ENCODE measurements around the gene KCNMB3.
"Not testable (repeated sequence)": the region's sequence is repeated elsewhere in the genome, so short reads cannot be mapped to it uniquely, and the experiment has no call there.

GRCh38 chr3:179218213-179218612 lies 32.7 kb downstream of the KCNMB3 start:
- TF ChIP-seq CTCF (IDR thresholded peaks at IDR 0.05; ENCODE audit: low read length); EZH2 (IDR thresholded peaks at IDR 0.05; ENCODE audit: borderline replicate concordance, low read length): not testable (repeated sequence)
